Mammary epithelial cell (primary cell): ENCODE measurements around the gene OPALIN.

Source experiments
- EZH2 ChIP-seq: IDR thresholded peaks from 2 replicates; pipeline ENCODE4 v1.6.1; 2012; ENCODE audit warnings: low read length, inconsistent platforms, borderline replicate concordance
- TF ChIP-seq, protein P1 (sequence below), 2 donors: IDR thresholded peaks in 1 of 2; conservative IDR thresholded peaks in 1 of 2; 2 replicates each; pipeline ENCODE4 v1.5.1; 2011 to 2012; ENCODE audit warnings: inconsistent platforms in 2 of 2, low read length in 2 of 2, mild to moderate bottlenecking in 2 of 2, control low read depth in 1 of 2, low read depth in 1 of 2; ENCODE audit not compliant: insufficient read depth in 1 of 2; ENCODE audit errors: extremely low read depth in 1 of 2

DNA sequence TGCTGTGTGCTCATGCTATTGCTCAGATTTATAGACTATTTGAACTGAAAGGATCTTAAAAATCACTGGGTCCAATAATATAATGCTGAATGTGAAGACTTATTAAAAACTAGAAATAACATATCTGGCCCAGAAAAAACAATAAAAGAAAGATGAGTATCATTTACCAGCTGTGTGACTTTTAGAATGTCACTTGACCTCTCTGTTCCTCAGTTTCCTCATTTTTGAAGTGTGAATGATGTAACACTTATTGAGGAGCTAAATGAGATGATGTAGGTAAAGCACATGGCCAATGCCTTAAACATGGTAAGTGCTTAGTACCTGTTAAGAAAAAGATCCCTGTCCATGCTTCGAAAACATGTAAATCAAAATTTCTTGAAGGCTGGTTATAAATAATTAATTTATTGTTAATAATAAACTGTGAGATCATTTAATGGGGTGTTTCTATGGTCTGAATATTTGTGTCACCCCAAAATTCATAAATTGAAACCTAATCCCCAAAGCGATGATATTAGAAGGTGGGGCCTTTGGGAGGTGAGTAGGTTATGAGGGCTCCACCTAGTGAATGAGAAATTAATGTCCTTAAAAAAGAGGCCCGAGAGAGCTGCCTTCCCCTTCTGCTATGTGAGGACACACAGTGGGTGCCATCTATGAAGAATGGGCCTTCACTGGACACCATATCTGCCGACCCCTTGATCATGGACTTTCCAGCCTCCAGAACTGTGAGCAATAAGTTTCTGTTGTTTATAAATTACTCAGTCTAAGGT is 41.6 kb downstream of the OPALIN start:
- TF ChIP-seq, protein P1, sequence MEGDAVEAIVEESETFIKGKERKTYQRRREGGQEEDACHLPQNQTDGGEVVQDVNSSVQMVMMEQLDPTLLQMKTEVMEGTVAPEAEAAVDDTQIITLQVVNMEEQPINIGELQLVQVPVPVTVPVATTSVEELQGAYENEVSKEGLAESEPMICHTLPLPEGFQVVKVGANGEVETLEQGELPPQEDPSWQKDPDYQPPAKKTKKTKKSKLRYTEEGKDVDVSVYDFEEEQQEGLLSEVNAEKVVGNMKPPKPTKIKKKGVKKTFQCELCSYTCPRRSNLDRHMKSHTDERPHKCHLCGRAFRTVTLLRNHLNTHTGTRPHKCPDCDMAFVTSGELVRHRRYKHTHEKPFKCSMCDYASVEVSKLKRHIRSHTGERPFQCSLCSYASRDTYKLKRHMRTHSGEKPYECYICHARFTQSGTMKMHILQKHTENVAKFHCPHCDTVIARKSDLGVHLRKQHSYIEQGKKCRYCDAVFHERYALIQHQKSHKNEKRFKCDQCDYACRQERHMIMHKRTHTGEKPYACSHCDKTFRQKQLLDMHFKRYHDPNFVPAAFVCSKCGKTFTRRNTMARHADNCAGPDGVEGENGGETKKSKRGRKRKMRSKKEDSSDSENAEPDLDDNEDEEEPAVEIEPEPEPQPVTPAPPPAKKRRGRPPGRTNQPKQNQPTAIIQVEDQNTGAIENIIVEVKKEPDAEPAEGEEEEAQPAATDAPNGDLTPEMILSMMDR (conservative IDR thresholded peaks at IDR 0.05 in 1 of 2, IDR thresholded peaks at IDR 0.05 in 1 of 2; ENCODE audit: extremely low read depth in 1 of 2, insufficient read depth in 1 of 2, low read depth in 1 of 2, low read length in 2 of 2), result no peak
- TF ChIP-seq EZH2, result no peak
